ENCODE results near the gene METAP1.
"Not testable (repeated sequence)": the region's sequence is repeated elsewhere in the genome, so short reads cannot be mapped to it uniquely, and the experiment has no call there.

METAP1 gene

GRCh38 chr4:99099311-99099710 lies 103.8 kb downstream of the METAP1 start:
- DNase-seq (ENCODE audit: low spot score), result no peak
- TF ChIP-seq CTCF (IDR thresholded peaks at IDR 0.05; ENCODE audit: extremely low read depth, missing control alignments), result no peak

GRCh38 chr4:99099814-99100213 lies 104.3 kb downstream of the METAP1 start:
- DNase-seq (ENCODE audit: low spot score), result not testable (repeated sequence)

- DNase-seq (ENCODE audit: low spot score), result no peak
- no peak for TF ChIP-seq CTCF (IDR thresholded peaks at IDR 0.05; ENCODE audit: extremely low read depth, missing control alignments)
These were observed 105.4 kb downstream of the METAP1 start for GRCh38 chr4:99100876-99101275.

GRCh38 chr4:99102634-99103033 lies 107.1 kb downstream of the METAP1 start:
- TF ChIP-seq CTCF (IDR thresholded peaks at IDR 0.05; ENCODE audit: extremely low read depth, missing control alignments), result no peak
- DNase-seq (ENCODE audit: low spot score), result no peak

GRCh38 chr4:99103166-99103565 lies 107.6 kb downstream of the METAP1 start:
- no peak for TF ChIP-seq CTCF (IDR thresholded peaks at IDR 0.05; ENCODE audit: extremely low read depth, missing control alignments)
- DNase-seq (ENCODE audit: low spot score), result no peak

- no peak for TF ChIP-seq CTCF (IDR thresholded peaks at IDR 0.05; ENCODE audit: extremely low read depth, missing control alignments)
- no peak for DNase-seq (ENCODE audit: low spot score)
These were observed 108.6 kb downstream of the METAP1 start for GRCh38 chr4:99104153-99104552.

- DNase-seq (ENCODE audit: low spot score), result not testable (repeated sequence)
These were observed 113.8 kb downstream of the METAP1 start for GRCh38 chr4:99109286-99109685.

All from GM20000 (cell line).